Smooth muscle cell (in vitro differentiated cells): ENCODE results near the gene DLGAP4. TPM values are rescaled to one million over a fixed set of nuclear protein-coding genes. Genes with fewer than 3 reads are reported as not detected.

ENCODE experiments used
- DNase-seq: peaks from one replicate; lab custom pipeline; 2025; ENCODE audit not compliant: unreplicated experiment; lab: John Stamatoyannopoulos, UW
- H2AFZ ChIP-seq: fragments of 200-600 bp; sonication (generic); 2 replicates; pipeline ENCODE4 v1.6.0; 2016; ENCODE audit warnings: antibody characterized with exemption, low read depth, mild to moderate bottlenecking
- H3F3A ChIP-seq: fragments of 200-600 bp; sonication (generic); 2 replicates; pipeline ENCODE4 v1.6.0; 2017; ENCODE audit warnings: antibody characterized with exemption, low read depth
- H3K27ac ChIP-seq: fragments of 200-600 bp; sonication (generic); 2 replicates; pipeline ENCODE4 v1.5.1; 2016; ENCODE audit warnings: low read depth, mild to moderate bottlenecking
- H3K27me3 ChIP-seq: fragments of 200-600 bp; sonication (generic); 2 replicates; pipeline ENCODE4 v1.6.1; 2016; ENCODE audit warnings: low read depth, mild to moderate bottlenecking
- H3K36me3 ChIP-seq: fragments of 200-600 bp; sonication (generic); 2 replicates; pipeline ENCODE4 v1.5.1; 2016; ENCODE audit warnings: low read depth
- H3K4me1 ChIP-seq: fragments of 200-600 bp; sonication (generic); 2 replicates; pipeline ENCODE4 v1.5.1; 2016; ENCODE audit warnings: low read depth
- H3K4me2 ChIP-seq: fragments of 200-600 bp; sonication (generic); 2 replicates; pipeline ENCODE4 v1.6.0; 2016; ENCODE audit warnings: mild to moderate bottlenecking
- H3K4me3 ChIP-seq: fragments of 200-600 bp; sonication (generic); 2 replicates; pipeline ENCODE4 v1.5.1; 2016; ENCODE audit warnings: mild to moderate bottlenecking
- H3K79me2 ChIP-seq: fragments of 200-600 bp; sonication (generic); 2 replicates; pipeline ENCODE4 v1.6.0; 2016; ENCODE audit warnings: low read depth, mild to moderate bottlenecking
- H3K9ac ChIP-seq: fragments of 200-600 bp; sonication (generic); 2 replicates; pipeline ENCODE4 v1.6.0; 2016; ENCODE audit warnings: low read depth
- H3K9me3 ChIP-seq: fragments of 200-600 bp; sonication (generic); replicated peaks from 2 replicates; pipeline ENCODE4 v1.5.1; 2016; ENCODE audit warnings: low read depth
- H4K20me1 ChIP-seq: fragments of 200-600 bp; sonication (generic); 2 replicates; pipeline ENCODE4 v1.6.0; 2016; ENCODE audit warnings: low read depth
- CTCF ChIP-seq: fragments of 200-600 bp; sonication (generic); IDR thresholded peaks from 2 replicates; pipeline ENCODE4 v1.5.1; 2017; ENCODE audit warnings: borderline replicate concordance, mild to moderate bottlenecking, antibody characterized with exemption; ENCODE audit not compliant: insufficient read depth, poor library complexity, severe bottlenecking
- WGBS: methylation state at CpG from one replicate; pipeline ENCODE4 v1.1.7; 2016; ENCODE audit warnings: low lambda C conversion rate; 5-methylcytosine and 5-hydroxymethylcytosine counted together
- polyA plus RNA-seq: library from polyadenylated mRNA; unstranded; fragments of >200 nt; fragmentation: Nextera tagmentation; extraction: Ambion mirVana; gene quantifications from 2 replicates; pipeline ENCODE4 v1.2.1, GENCODE V29; 2016
- total RNA-seq: library from RNA; depleted of rRNA; stranded (reverse); fragments of >200 nt; gene quantifications from 2 replicates; pipeline ENCODE4 v1.2.3, GENCODE V29; 2014

DLGAP4 gene
- total and polyA plus RNA-seq, 2 experiments from 2014 or later = 86.8 to 102 TPM

GRCh38 chr20:36336954-36337704, 31.0 kb downstream of the DLGAP4 start:
- H3K36me3 ChIP-seq = no peaks in the 10 kb centered on the region
- H3K4me3 ChIP-seq = no peak overlapping the region
- H3K4me1 ChIP-seq = no peaks in the 10 kb centered on the region
- H3K79me2 ChIP-seq = no peaks in the 10 kb centered on the region
- H4K20me1 ChIP-seq = no peaks in the 10 kb centered on the region
- H2AFZ ChIP-seq = no peak overlapping the region
- no peak for DNase-seq
- no peak overlapping the region for H3K4me2 ChIP-seq
- H3K27ac ChIP-seq = no peak overlapping the region
- H3K27me3 ChIP-seq = peaks cover 30% of the 10 kb centered on the region
- no peaks in the 10 kb centered on the region for H3F3A ChIP-seq
- no peaks in the 10 kb centered on the region for H3K9me3 ChIP-seq
- 63% methylated on average over 13 of the region's 13 CpGs for WGBS
- no peak for TF ChIP-seq CTCF
- no peak overlapping the region for H3K9ac ChIP-seq

DNA sequence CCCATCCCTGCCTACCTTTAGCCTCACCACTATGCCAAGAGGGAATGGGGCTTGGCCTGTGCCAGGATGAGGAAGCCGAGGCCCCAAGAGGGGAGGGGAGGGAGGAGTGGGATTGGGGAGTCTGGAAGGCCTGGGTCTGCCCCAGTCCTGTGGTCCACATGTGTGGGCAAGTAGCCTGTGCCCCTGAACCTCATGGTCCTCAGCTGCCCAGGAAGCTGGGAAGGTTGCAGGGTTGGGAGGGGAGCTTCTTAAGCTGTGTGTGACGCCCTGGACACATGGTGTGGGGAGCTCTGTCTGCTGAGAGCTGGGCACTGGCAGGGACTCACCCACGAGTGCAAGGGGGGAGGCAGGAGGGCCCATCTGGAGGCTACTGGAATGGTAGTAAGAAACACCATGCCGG, 31.7 kb downstream of the DLGAP4 start:
- no peak overlapping the region for H3K9ac ChIP-seq
- H3K36me3 ChIP-seq = no peaks in the 10 kb centered on the region
- no peak for TF ChIP-seq CTCF
- DNase-seq = no peak
- H3K27ac ChIP-seq = no peak overlapping the region
- peaks cover 23% of the 10 kb centered on the region for H3K27me3 ChIP-seq
- H3K4me1 ChIP-seq = no peaks in the 10 kb centered on the region
- H3K9me3 ChIP-seq = no peaks in the 10 kb centered on the region
- H2AFZ ChIP-seq = no peak overlapping the region
- no peak overlapping the region for H3K4me2 ChIP-seq
- H3K79me2 ChIP-seq = no peaks in the 10 kb centered on the region
- no peak overlapping the region for H3K4me3 ChIP-seq
- no peaks in the 10 kb centered on the region for H3F3A ChIP-seq
- no peaks in the 10 kb centered on the region for H4K20me1 ChIP-seq
- WGBS = 88% methylated on average over 4 of the region's 4 CpGs

DNA sequence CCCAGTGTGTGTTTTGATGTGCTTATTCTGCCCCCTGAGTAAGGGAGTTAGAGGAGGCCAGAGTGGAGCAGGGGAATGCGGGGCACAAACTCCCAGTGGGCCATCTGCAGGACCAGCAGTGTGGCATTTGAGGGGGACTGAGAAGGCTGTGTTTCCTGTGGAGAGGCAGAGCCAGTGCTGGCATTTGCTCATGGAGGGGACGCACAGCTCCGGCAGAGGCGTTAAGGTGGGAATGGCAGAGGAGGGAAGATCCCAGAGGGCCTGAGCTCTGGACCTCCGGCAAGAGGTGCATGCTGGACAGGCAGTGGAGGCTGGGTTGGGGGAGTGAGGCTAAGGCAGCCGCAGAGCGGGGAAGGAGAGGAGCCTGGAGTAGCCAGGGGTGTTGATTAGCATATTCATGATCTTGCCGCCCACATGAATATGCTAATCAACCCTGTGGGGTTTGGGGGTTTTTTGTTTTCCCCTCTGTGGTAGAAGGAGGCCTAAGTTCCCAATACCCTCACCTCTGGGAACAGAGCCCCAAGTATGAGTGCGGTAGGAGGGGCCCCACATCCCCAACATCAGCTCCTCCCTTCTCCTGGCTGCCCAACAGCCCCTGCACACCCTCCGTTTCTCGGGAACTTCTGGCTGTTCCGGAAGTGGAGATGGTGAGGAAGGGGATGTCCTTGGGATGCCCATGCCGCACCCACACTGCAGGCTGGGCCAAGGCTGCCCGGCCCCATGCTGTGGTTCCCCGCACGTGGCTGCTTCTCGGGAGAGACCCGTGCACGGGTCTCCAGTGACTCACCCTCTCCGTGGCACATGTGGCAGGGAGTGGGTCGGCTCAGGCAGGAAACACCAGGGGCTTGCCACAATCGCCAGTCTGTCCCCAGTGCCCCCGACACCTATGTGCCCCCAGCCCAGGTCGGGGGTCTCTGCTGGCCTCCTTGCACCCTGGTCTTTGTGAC, 33.8 kb downstream of the DLGAP4 start:
- no peaks in the 10 kb centered on the region for H3K4me1 ChIP-seq
- no peak overlapping the region for H2AFZ ChIP-seq
- no peaks in the 10 kb centered on the region for H3K79me2 ChIP-seq
- H4K20me1 ChIP-seq = no peaks in the 10 kb centered on the region
- H3F3A ChIP-seq = no peaks in the 10 kb centered on the region
- H3K4me3 ChIP-seq = no peak overlapping the region
- WGBS = 70% methylated on average over 23 of the region's 24 CpGs
- peaks cover 5% of the 10 kb centered on the region for H3K27me3 ChIP-seq
- no peak for DNase-seq
- no peak overlapping the region for H3K9ac ChIP-seq
- TF ChIP-seq CTCF = no peak
- no peak overlapping the region for H3K27ac ChIP-seq
- H3K4me2 ChIP-seq = no peak overlapping the region
- no peaks in the 10 kb centered on the region for H3K9me3 ChIP-seq
- H3K36me3 ChIP-seq = no peaks in the 10 kb centered on the region
